ENCODE measurements around the gene ERVK3-1. TPM values are rescaled to one million over a fixed set of nuclear protein-coding genes. Genes with fewer than 3 reads are reported as not detected.

ERVK3-1 gene
- total and polyA plus RNA-seq, 2 of the 8 experiments (the other 6 are each of a cell fraction or from before 2014, with no cell fraction given): 29.9 to 31.5 TPM

GRCh38 chr19:58345558-58345957, 40.4 kb downstream of the ERVK3-1 start (continued):
- TF ChIP-seq CHD7 (IDR thresholded peaks at IDR 0.05; ENCODE audit: insufficient replicate concordance, low read length) (no peak), CBX5 (IDR thresholded peaks at IDR 0.05; ENCODE audit: low read depth, low read length) (no peak), TEAD4 (IDR thresholded peaks at IDR 0.05; ENCODE audit: low read depth, low read length) (no peak), ATF3 (IDR thresholded peaks at IDR 0.05; ENCODE audit: insufficient read depth, low read depth, low read length) (no peak), YY1 (IDR thresholded peaks at IDR 0.05; ENCODE audit: low read depth, low read length) (no peak), KDM5A (IDR thresholded peaks at IDR 0.05; ENCODE audit: low read length) (no peak), CHD1 (IDR thresholded peaks at IDR 0.05; ENCODE audit: low read depth, low read length) (no peak), CREB1 (IDR thresholded peaks at IDR 0.05) (no peak), CTBP2 (IDR thresholded peaks at IDR 0.05; ENCODE audit: borderline replicate concordance, insufficient read depth, insufficient read length, low read length) (no peak), POU5F1 (IDR thresholded peaks at IDR 0.05; ENCODE audit: low read depth, low read length) (no peak), FOSL1 (IDR thresholded peaks at IDR 0.05; ENCODE audit: insufficient read depth, low read depth, low read length) (no peak), HDAC6 (IDR thresholded peaks at IDR 0.05; ENCODE audit: low read depth, low read length) (no peak)
